IPS DF 19.7 (cell line): ENCODE results near the gene FZD4.
"Not testable (repeated sequence)": the region's sequence is repeated elsewhere in the genome, so short reads cannot be mapped to it uniquely, and the experiment has no call there.

Experiments
- DNase-seq: peaks from one replicate; pipeline ENCODE4 v3.0.0-alpha.2; 2013; ENCODE audit warnings: low read depth, low spot score

Gene FZD4

GRCh38 chr11:86977441-86978050 is 22.4 kb upstream of the FZD4 start:
- no peak for DNase-seq

GRCh38 chr11:86972734-86973133 is 17.5 kb upstream of the FZD4 start:
- DNase-seq = no peak

GRCh38 chr11:86969258-86969657 is 14.1 kb upstream of the FZD4 start:
- no peak for DNase-seq

GRCh38 chr11:86967601-86968000 is 12.4 kb upstream of the FZD4 start:
- DNase-seq = not testable (repeated sequence)

DNA sequence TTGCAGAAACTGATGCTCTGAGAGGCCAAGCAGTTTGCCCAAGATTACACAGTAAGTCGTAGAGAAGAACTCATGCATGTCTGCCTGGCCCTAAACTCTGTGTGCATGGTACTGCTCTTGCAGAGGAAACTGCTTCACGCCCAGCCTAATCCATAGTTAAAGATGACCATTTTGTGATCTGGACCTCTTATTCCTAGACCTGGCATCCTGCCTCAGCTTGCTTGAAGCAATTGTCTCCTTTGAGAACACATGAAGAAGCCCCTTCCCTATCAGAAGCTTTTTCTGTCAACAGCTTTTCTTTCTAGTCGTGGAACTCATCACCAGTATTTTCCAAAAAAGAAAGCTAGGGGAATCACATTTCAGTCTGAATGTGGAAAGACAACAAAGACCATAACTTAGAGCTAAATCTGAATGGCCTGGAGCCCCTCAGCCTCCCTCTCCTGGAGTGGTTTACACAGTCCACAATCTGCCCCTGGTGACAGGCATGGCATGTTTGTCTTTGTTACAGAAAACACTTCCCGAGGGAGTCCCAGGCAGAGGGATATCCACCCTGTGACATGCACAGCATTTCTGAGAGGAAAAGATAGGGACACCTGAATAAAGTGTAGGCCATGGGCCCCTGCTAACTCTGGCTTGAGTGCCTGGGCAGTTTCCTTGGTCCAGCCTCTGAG is 2.9 kb upstream of the FZD4 start:
- no peak for DNase-seq

GRCh38 chr11:86956905-86957195 is 1.7 kb upstream of the FZD4 start:
- no peak for DNase-seq

- DNase-seq = no peak
Measured at GRCh38 chr11:86955111-86955360, 159 bp downstream of the FZD4 start.

- no peak for DNase-seq
Measured at GRCh38 chr11:86954269-86955110, 705 bp downstream of the FZD4 start.

DNA sequence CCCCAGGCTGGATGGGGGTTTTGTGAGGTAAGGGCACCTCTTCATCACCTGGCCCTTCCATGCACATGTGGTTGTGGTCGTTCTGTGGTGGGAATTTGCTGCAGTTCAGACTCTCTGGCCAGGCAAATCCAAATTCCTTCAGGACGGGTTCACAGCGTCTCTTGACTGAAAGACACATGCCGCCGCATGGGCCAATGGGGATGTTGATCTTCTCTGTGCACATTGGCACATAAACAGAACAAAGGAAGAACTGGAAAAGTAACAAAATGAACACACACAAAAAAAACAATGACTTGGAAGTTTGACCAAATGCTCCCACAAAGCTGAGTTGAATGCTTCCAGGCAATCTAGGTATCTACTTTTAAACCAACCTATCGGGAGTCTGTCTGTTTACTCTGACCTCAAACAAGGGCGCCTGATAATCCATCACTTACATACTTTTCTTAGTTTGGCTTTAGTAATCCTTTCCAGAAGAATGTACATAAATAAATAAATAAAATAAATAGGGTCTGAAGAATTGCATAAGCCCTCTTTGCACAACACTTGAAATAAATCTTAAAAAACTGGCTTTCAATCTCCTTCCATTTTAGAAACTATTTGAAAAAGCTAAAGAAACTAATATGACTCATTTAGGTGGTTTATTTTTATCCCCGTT is 2.8 kb downstream of the FZD4 start:
- no peak for DNase-seq

- no peak for DNase-seq
Measured at GRCh38 chr11:86951706-86952105, 3.5 kb downstream of the FZD4 start.

- DNase-seq = no peak
Measured at GRCh38 chr11:86950661-86950995, 4.6 kb downstream of the FZD4 start.

DNA sequence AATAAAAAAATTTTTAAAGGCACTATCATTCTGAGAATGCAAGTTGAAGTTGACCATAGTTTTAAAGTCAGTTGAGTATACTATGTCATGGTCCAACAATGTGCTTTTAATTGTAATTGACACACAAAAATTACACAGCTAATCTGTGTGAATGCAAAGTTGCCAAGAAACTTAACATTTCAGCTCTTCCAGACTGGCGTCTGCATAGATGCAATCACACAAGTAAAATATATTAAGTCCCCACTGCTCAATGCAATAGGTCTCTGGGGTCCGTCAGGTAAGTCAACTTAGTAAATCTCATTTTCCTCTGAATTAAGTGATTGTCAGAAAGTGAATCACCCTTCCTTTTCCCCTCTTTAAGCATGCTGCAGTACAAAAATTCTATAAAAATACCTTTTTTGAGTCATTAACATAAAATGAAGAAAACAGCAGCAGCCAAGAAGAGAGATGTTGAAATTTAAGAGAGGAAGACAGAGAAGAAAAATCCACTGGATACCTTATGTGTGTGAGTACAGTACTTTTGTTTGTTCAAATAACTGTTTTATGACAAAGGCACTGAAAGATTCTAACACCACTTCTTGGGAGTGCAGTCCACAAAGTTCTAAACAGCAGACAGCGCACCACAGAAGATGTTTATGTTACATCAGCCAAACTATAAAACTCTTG is 5.1 kb downstream of the FZD4 start:
- DNase-seq = no peak

GRCh38 chr11:86948733-86949132 is 6.5 kb downstream of the FZD4 start:
- no peak for DNase-seq

DNA sequence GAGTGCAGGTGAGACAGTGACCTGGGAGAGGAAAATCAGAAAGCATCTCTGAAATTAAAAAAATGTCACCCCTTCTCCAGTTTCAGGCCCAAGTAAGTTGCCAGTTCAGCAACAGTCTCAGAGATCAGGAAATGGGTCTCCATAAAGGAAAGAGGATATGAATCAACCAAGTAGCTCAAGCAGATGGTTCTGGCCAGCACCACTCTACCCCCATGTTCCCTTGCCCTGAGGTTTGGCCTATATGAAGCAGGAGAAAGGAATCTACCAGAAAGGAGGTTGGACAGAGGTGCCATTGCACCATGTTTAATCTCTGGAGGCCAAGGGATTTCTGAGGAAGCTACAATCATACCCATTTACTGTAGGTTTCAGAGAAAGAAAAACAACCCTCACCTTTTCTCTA is 7.7 kb downstream of the FZD4 start:
- no peak for DNase-seq

GRCh38 chr11:86943505-86943904 is 11.7 kb downstream of the FZD4 start:
- not testable (repeated sequence) for DNase-seq

- no peak for DNase-seq
Measured at GRCh38 chr11:86941871-86942599, 13.2 kb downstream of the FZD4 start.

GRCh38 chr11:86941077-86941870 is 13.9 kb downstream of the FZD4 start:
- DNase-seq = no peak

- no peak for DNase-seq
Measured at GRCh38 chr11:86940122-86940777, 14.9 kb downstream of the FZD4 start.

DNA sequence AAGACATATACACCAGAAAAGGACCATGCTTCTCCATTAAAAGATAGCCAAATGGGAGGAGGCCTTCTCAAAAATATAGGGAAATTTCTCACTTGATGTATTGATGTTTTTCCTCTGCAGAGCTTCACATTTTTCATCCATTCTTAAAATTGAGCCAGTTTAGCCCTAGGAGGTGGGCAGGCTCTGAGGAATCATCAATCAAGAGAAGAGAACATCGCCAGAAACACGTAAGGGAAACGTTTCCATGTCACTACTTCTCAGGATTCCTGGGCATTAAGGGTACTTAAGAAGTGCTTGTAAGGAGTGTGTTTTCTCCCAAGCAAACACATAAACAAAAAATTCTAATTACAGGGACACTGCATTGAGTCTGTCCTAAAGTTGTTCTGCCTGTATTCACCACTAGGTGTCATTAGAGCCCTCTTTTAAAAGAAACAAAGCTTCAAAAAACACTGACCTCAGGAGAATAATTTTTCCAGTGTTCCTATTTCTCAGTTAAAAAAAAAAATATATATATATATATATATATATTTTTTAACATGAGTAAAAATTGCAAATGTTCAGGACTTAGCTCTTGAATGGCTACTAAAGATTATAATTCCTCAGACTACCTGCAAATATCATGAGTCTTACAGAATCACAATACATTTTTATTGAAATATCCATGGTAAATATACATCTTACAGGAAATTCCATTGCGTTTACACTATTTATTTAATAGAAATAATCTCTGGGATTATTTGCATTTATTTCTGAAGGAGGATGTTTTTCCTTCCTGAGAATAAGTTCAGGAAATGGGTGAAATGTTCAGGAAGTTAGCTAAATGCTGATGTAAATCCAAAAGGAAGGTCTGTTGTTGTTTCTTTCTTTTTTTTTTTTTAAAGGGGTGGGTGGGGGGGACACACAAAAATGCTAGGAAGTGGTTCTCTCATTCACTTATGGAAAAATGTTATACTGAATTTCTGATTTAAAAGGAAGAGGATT is 16.0 kb downstream of the FZD4 start:
- no peak for DNase-seq
